ENCODE data around the gene CDK2AP2.

The CDK2AP2 gene

GRCh38 chr11:67504950-67505581 lies 2.9 kb downstream of the CDK2AP2 start, which contains the start of gene PITPNM1:
PITPNM1 (minus strand) TSS chr11:67505363; CDS start chr11:67504180, 1,183 bp downstream.
- DNase-seq (ENCODE audit: low read depth, low spot score): no peak
- H3K27ac ChIP-seq: peak within 1 kb of the TSS; percentile 98

- DNase-seq (ENCODE audit: low read depth, low spot score): no peak
- peak overlapping the region; percentile 98 for H3K27ac ChIP-seq
These were observed 3.7 kb downstream of the CDK2AP2 start for GRCh38 chr11:67504005-67504949.

- no peak for DNase-seq (ENCODE audit: low read depth, low spot score)
- H3K27ac ChIP-seq: no peak overlapping the region
These were observed 4.6 kb downstream of the CDK2AP2 start for GRCh38 chr11:67503119-67504004.

GRCh38 chr11:67502328-67502979 lies 5.5 kb downstream of the CDK2AP2 start:
- no peak overlapping the region for H3K27ac ChIP-seq
- no peak for DNase-seq (ENCODE audit: low read depth, low spot score)

GRCh38 chr11:67501854-67502253 lies 6.1 kb downstream of the CDK2AP2 start:
- H3K27ac ChIP-seq: no peak overlapping the region

GRCh38 chr11:67500831-67501715 lies 6.9 kb downstream of the CDK2AP2 start:
- no peak overlapping the region for H3K27ac ChIP-seq
- no peak for DNase-seq (ENCODE audit: low read depth, low spot score)

More at GRCh38 chr11:67501854-67502253, 6.1 kb downstream of the CDK2AP2 start:
- no peak for DNase-seq (ENCODE audit: low read depth, low spot score)

- no peak overlapping the region for H3K27ac ChIP-seq
- no peak for DNase-seq (ENCODE audit: low read depth, low spot score)
These were observed 7.5 kb downstream of the CDK2AP2 start for GRCh38 chr11:67500484-67500821.

GRCh38 chr11:67499808-67500483 lies 8.0 kb downstream of the CDK2AP2 start:
- no peak overlapping the region for H3K27ac ChIP-seq

GRCh38 chr11:67498544-67498972 lies 9.4 kb downstream of the CDK2AP2 start:
- no peak overlapping the region for H3K27ac ChIP-seq

More at GRCh38 chr11:67499808-67500483, 8.0 kb downstream of the CDK2AP2 start:
- DNase-seq (ENCODE audit: low read depth, low spot score): no peak

GRCh38 chr11:67497656-67498291 lies 10.2 kb downstream of the CDK2AP2 start:
- H3K27ac ChIP-seq: no peak overlapping the region
- DNase-seq (ENCODE audit: low read depth, low spot score): no peak

More at GRCh38 chr11:67498544-67498972, 9.4 kb downstream of the CDK2AP2 start:
- DNase-seq (ENCODE audit: low read depth, low spot score): no peak

GRCh38 chr11:67496113-67496512 lies 11.8 kb downstream of the CDK2AP2 start:
- H3K27ac ChIP-seq: no peak overlapping the region
- DNase-seq (ENCODE audit: low read depth, low spot score): no peak

- H3K27ac ChIP-seq: no peak overlapping the region
- no peak for DNase-seq (ENCODE audit: low read depth, low spot score)
These were observed 12.5 kb downstream of the CDK2AP2 start for GRCh38 chr11:67495234-67496005.

GRCh38 chr11:67494371-67495233 lies 13.4 kb downstream of the CDK2AP2 start:
- no peak overlapping the region for H3K27ac ChIP-seq
- no peak for DNase-seq (ENCODE audit: low read depth, low spot score)

GRCh38 chr11:67493548-67494370 lies 14.2 kb downstream of the CDK2AP2 start:
- no peak for DNase-seq (ENCODE audit: low read depth, low spot score)
- H3K27ac ChIP-seq: no peak overlapping the region

GRCh38 chr11:67492801-67493547 lies 15.0 kb downstream of the CDK2AP2 start:
- DNase-seq (ENCODE audit: low read depth, low spot score): no peak
- H3K27ac ChIP-seq: no peak overlapping the region
